Measurements from ENCODE around the gene AGL.

DNA sequence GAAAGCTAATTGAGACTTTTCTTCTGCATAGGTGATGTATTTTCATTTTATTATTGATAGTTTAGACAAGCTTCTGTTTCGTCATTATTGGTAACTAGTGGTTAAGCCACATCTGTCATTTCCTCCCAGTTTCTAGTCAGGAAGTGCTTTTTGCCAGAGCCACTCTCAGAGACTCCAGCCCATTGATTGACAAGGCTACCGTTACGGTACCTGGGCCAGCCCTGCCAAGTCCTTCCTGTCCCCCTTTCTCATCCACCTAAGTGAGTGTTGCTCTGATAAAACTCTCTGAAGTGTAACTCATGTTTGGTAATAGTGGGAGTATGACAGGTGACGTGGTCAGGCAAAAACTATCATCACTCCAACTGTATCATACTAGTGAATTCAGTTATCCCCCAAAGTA, 29.6 kb upstream of the AGL start:
- no peak for TF ChIP-seq POLR2A (IDR thresholded peaks at IDR 0.05)
- TF ChIP-seq, protein P1, sequence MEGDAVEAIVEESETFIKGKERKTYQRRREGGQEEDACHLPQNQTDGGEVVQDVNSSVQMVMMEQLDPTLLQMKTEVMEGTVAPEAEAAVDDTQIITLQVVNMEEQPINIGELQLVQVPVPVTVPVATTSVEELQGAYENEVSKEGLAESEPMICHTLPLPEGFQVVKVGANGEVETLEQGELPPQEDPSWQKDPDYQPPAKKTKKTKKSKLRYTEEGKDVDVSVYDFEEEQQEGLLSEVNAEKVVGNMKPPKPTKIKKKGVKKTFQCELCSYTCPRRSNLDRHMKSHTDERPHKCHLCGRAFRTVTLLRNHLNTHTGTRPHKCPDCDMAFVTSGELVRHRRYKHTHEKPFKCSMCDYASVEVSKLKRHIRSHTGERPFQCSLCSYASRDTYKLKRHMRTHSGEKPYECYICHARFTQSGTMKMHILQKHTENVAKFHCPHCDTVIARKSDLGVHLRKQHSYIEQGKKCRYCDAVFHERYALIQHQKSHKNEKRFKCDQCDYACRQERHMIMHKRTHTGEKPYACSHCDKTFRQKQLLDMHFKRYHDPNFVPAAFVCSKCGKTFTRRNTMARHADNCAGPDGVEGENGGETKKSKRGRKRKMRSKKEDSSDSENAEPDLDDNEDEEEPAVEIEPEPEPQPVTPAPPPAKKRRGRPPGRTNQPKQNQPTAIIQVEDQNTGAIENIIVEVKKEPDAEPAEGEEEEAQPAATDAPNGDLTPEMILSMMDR (IDR thresholded peaks at IDR 0.05), result no peak
